Measurements from ENCODE around the gene PARVB.

PARVB gene

GRCh38 chr22:44166498-44167276, 142.6 kb downstream of the PARVB start:
- no peak for DNase-seq

GRCh38 chr22:44167501-44167900, 143.4 kb downstream of the PARVB start:
- DNase-seq: no peak

DNA sequence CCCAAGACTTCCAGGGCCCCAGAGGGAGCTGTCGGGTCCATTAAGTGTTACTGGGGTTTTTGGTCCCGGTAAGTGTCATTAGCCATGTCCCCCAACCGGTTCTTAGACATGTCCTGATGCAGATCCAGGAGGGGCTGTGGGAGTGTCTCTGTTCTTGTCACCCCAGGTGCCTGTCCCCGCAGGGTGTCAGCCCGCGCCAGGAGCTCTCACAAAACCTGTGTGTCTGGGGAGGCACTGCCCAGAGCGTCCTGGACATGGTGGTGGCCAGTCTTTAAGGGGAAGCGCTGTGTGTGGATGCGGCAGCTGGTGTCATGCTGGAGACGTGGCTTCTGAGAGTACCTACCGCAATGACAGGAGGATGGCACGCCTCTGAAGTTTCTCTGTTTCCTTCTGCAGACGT, 144.1 kb downstream of the PARVB start:
- DNase-seq: no peak

- DNase-seq: no peak
Observed at GRCh38 chr22:44170470-44170869, 146.4 kb downstream of the PARVB start.

DNA sequence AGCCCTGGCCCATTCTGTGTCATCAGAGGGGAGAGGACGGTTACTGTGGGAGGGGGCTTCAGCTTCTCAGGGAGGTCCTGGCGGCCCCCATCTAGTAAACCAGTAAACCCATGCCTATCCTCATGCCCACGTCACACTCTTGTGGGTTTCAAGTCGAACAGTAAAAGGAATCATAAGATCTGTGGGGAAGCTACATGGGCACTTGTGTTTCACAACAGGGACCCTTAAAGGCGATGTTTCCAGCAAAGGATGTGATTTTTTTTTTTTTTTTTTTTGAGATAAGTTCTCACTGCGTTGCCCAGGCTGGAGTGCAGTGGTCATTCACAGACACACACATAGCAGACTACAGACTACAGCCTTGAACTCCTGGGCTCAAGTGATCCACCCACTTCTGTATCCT, 147.5 kb downstream of the PARVB start:
- DNase-seq: no peak

DNA sequence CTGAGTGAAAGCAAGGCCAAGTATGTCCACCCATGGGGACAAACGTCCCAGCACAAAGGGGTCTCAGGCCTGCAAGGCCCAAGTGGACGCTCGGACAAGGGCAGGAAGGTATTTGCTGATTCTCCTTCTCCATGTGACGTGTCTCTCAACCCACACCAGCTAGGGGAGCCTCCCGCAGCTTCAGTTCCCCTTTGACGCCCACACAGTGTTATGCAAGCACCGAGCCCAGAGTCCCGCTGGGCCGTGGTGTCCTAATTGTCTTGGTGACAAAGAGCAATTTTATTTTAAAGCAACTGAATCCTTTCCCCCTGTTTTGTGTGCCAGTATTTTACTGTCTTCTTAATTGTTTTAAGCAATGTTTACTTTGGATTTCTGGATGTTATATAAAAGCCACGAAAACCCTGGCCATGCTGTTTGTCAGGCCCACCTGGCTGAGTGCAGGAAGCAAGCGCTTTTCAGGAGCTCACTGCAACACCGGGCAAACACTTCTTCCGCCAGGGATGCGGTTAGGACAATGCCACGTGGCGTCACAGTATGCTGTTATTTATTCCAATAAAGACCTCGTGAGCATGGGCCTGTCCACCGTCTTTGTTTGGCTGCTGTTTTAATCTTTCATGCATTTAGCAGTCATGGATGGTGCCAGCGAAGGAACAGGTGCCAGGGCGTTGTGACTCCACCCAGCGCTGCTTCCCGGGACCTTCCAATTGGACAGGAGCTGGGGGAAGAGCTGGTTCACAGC, 148.4 kb downstream of the PARVB start:
- no peak for DNase-seq

DNA sequence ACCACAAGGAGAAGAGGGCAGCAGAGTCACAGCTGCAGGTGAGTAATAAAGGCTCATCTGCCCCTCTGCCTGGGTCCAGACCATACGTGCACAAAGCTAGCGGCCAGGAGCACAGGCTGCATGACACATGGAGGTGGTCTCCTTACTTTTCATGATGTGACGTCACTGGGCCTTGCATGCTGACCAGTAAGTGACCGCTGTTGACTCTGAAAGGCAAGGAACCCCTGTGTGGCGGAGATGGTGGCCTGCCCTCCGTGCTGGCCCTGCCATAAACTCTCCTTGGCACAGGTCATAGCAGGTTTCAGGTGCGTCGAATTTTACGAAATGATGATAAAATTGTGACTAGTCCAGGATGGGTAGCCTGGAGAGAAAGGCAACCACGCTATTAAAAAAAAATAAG, 149.1 kb downstream of the PARVB start:
- no peak for DNase-seq

DNA sequence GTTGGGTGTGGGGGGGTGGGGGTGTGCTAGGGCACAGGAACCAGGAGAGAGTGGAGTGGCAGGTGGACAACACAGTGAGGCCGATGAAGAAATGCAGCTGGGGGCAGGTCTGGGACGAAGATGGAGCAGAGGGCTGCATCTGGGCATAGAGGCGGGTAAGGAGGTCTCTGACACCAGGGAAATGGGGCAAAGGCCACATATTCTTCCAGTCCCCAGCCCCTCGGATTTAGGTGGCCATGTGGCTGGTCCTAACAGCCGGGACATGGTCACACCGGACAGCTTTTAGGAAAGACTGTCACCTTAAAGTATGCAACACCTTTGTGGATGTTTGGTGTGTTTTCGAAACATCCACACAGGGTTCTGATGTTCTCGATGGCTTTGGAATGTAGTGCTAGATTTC, 151.6 kb downstream of the PARVB start:
- DNase-seq: no peak

DNA sequence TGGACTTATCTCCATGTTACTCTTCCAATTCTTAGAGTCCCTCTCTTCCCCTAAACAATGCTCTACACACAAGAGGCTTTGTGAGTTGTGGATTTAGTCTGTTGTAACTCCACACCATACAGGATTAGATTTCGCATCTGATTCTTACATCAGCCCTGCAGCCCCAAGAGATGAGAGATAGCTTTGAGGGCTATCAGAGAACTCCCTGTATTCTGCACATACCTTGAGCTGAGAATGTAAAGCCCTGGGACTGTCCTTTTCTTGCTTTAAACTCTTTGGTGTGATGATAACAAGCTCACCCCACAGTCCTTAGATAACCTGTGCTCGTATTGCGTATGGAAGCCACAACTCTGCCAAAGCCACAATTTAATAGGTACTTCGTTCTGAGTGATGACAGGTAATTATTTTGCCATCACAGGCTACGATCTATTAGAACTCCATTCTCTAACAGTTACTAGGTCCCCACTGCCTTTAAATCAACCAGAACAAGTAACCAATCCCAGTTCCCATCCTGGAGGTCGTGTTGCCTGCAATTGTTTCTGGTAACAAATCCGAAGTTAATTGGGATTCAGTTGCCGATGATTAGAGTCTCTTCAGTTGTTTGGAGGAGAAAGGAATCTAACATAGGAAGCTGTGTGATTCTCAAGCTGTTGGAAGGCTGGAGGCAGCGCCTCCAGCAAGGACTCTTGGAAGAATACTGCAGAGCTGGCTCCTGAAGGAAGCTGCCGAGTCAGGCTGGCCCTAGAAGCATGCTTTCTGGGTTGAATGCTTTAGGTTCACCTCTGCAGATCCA, 155.3 kb downstream of the PARVB start:
- DNase-seq: no peak

- peak; percentile 10 for DNase-seq
Observed at GRCh38 chr22:44179989-44180705, 156.0 kb downstream of the PARVB start.

DNA sequence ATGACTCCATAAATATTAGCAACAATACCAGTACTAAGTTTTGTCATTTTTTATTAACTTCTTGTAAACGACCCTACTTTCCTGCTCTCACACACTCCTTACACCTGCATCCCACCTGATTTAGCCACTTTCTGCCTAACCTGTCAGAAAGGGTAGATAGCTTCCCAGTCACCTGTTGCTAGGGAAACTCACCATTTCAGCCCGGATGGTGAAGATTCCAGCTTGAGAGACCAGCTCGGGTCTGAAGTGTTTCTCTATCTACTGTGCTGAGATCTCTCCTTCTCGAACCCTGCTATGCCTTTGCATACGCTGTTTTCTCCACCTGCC, 156.6 kb downstream of the PARVB start, which contains the start of gene PARVG:
PARVG (plus strand) TSS at position 220 of the 327 bp plus-strand sequence. CDS start 2,405 bp downstream, outside the sequence.
- peak; percentile 43 for DNase-seq

DNA sequence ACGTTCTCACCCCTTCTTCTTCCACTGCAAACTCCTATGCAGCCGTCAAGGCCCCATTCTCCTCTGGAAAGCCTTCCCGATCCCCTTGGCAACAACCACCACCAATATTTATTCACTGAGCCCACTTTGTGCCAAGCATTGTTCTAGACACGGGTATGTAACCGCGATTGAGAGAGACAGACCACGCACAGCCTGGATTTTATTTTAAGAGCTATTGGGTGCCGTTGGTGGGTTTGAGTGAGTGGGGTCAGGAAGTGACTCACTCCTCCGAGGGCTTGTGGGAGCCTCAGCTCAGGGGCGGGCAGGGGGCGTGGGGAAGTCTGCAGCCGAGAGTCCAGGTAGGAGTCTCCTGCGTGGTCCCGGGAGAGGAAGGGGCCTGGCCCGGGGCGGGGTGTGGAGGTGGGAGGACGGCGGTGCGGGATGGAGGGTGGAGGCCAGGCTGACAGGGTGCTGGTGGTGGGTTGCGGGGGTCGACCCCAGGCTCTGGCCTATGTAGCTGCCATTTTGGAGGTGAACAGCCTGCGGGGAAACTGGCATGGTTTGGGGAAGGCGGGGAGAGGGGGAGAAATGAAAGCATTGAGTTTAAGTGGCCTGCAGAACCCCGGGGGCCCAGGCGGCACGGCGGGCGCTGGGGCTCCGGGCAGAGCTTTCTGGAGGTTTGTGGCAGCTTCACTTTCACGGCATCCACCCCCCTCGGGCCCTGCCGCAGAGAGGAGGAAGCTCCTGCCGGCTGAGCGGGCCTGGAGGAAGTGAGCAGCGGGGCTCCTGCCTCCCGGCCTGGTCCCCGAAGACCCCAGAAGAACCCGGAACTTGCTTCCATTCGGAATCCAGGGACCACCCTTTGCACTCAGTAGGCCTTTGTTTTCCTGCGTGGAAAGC, 157.2 kb downstream of the PARVB start:
- DNase-seq: peak; percentile 80

DNA sequence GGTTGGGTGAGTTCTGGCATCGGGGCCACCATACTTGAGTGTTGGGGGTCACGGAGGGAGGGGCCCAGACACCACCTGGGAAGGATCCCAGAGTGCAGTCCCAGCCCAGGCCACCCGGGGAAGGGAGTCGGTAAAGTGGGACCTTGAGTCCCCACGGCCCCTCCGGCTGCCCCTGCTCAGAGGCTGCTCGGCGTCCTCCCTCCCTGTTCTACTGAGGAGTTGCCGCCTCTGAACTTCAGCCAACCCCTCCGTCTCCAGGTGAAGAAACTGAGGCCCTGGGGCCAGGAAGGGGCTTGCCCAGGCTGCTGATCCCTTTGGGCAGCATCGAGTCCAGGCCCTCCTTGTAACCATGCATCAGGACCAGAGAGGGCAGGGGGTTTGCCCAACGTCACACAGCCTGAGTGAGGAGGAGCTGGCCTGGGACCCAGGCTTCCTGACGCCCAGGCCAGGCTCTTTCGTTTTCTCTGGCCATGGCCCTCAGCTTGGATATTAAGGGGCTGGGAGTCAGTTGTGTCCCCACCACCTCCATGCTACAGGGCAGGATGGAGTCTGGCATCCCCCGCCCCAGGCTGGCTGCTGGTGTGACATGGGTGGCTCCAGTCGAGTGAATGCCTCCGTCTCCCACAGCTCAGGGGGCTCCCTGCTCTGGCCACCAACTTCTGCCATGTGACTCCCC, 157.9 kb downstream of the PARVB start:
- DNase-seq: peak; percentile 14

DNA sequence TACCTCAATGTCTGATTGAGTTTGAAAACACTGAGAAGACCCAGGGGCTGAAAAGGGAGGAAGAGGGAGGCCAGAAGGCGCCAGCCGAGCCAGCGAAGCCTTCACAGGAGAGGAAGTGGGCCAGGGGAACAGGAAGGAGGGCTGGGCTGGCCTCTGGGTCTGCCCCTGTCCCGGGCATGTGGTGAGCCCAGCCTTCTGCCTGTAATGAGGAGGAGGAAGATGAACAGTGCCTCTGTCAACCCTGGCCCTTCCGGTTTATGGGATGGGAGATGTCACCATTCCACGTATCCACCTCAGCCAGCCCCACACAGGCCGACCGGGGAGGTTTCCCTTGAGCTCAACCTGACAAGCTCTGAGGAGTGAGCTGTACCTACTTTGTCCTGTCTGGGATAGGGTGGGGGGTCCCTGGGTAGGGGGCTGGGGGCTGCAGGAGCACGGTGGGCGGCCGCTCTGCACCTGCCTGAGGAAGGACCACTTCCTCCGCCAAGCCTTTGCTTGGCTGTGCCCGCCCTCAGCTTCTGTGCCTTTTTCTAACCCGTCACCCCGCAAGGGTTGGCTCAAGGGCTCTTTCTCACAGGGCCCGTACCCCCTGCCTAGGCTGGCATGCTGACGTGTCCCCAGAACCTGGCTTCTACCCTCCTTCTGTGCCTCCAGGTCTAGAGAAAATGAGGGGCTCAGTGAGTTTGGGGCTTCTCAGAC, 158.6 kb downstream of the PARVB start:
- peak; percentile 56 for DNase-seq

DNA sequence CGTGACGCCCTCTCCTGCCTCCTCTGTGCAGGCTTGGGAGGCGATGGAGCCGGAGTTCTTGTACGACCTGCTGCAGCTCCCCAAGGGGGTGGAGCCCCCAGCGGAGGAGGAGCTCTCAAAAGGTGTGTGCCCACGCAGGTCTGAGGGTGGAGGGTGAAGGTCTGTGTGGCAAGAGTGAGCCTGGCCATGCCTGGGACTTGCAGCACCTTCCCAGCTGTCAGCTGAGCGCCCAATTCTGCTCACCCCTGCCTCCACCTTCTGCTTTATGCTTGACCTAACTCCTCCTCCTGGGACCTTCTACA, 159.1 kb downstream of the PARVB start:
- DNase-seq: no peak

- DNase-seq: no peak
Observed at GRCh38 chr22:44184006-44184405, 159.9 kb downstream of the PARVB start.

- DNase-seq: no peak
Observed at GRCh38 chr22:44185237-44186120, 161.4 kb downstream of the PARVB start.

DNA sequence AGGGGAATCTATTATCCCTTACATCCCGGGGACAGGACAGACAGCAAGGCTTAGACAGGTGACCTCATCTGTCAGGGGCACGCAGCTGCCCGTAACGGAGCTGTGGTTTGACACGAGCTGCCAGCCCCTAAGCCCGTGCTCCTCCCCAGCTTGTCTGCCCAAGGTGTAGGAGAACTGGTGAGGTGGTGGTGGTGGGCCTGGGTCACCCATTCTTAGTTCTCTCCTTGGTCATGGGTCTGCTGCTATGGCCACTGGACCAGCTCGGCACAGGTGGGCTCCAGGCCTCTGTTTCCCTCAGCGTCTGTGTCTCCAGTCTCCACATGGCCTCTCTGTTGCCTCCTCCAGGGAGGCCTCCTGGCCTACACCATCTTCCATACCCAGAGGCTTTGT, 162.0 kb downstream of the PARVB start:
- DNase-seq: no peak

- no peak for DNase-seq
Observed at GRCh38 chr22:44186737-44187136, 162.6 kb downstream of the PARVB start.

All from CD4-positive, alpha-beta T cell treated with Interleukin-6 for 4 hours (primary cell).